Measurements from ENCODE around the gene TANC2. TPM values are rescaled to one million over a fixed set of nuclear protein-coding genes. Genes with fewer than 3 reads are reported as not detected.

TANC2 gene
- total RNA-seq, 1 experiment from 2014 or later: 29.9 TPM

- intact Hi-C loops (cut with micrococcal nuclease; ENCODE audit: unreplicated experiment): no loop called here
- Mint-ChIP-seq H3K27ac (ENCODE audit: unreplicated experiment) (no peak overlapping the region), H3K4me1 (ENCODE audit: low read depth, unreplicated experiment) (peaks cover 1% of the 10 kb centered on the region), H3K27me3 (ENCODE audit: unreplicated experiment) (no peaks in the 10 kb centered on the region), H3K9me3 (ENCODE audit: low read depth, unreplicated experiment) (no peaks in the 10 kb centered on the region), H3K4me3 (ENCODE audit: low read depth, unreplicated experiment) (no peak overlapping the region), H3K36me3 (ENCODE audit: insufficient read depth, unreplicated experiment) (no peaks in the 10 kb centered on the region)
- BruUV-seq (replicated peaks): no TSS peak
- no peak for TF ChIP-seq CTCF (IDR thresholded peaks at IDR 0.05; ENCODE audit: unreplicated experiment)
- no peak for DNase-seq
- CTCF ChIA-PET: no interaction called here
These were observed 36.7 kb upstream of the TANC2 start for GRCh38 chr17:62929320-62929719.

- intact Hi-C loops (cut with micrococcal nuclease; ENCODE audit: unreplicated experiment): no loop called here
- Mint-ChIP-seq H3K36me3 (ENCODE audit: insufficient read depth, unreplicated experiment) (no peaks in the 10 kb centered on the region), H3K27ac (ENCODE audit: unreplicated experiment) (no peak overlapping the region), H3K9me3 (ENCODE audit: low read depth, unreplicated experiment) (no peaks in the 10 kb centered on the region), H3K4me3 (ENCODE audit: low read depth, unreplicated experiment) (no peak overlapping the region), H3K27me3 (ENCODE audit: unreplicated experiment) (no peaks in the 10 kb centered on the region), H3K4me1 (ENCODE audit: low read depth, unreplicated experiment) (no peaks in the 10 kb centered on the region)
- TF ChIP-seq CTCF (IDR thresholded peaks at IDR 0.05; ENCODE audit: unreplicated experiment): no peak
- DNase-seq: no peak
- BruUV-seq (replicated peaks): no TSS peak
- CTCF ChIA-PET: interaction anchor here (0.7 kb wide), 1 partner anchor 8 kb away, joined by 4 read pairs; no protein-coding TSS in a partner anchor
These were observed 34.9 kb upstream of the TANC2 start for GRCh38 chr17:62931101-62931500.

- no peak overlapping the region for H3K27ac Mint-ChIP-seq (ENCODE audit: unreplicated experiment)
- H3K4me3 Mint-ChIP-seq (ENCODE audit: low read depth, unreplicated experiment): no peak overlapping the region
- CTCF ChIA-PET: interaction anchor here (0.6 kb wide), 1 partner anchor 270 kb away, joined by 3 read pairs; no protein-coding TSS in a partner anchor
- H3K27me3 Mint-ChIP-seq (ENCODE audit: unreplicated experiment): no peaks in the 10 kb centered on the region
- no TSS peak for BruUV-seq (replicated peaks)
- no peaks in the 10 kb centered on the region for H3K4me1 Mint-ChIP-seq (ENCODE audit: low read depth, unreplicated experiment)
- intact Hi-C loops (cut with micrococcal nuclease; ENCODE audit: unreplicated experiment): no loop called here
- DNase-seq: no peak
- H3K36me3 Mint-ChIP-seq (ENCODE audit: insufficient read depth, unreplicated experiment): no peaks in the 10 kb centered on the region
- no peaks in the 10 kb centered on the region for H3K9me3 Mint-ChIP-seq (ENCODE audit: low read depth, unreplicated experiment)
- no peak for TF ChIP-seq CTCF (IDR thresholded peaks at IDR 0.05; ENCODE audit: unreplicated experiment)
These were observed 32.3 kb upstream of the TANC2 start for GRCh38 chr17:62933501-62934385.

GRCh38 chr17:62935098-62935497, 30.9 kb upstream of the TANC2 start:
- no peak for DNase-seq
- intact Hi-C loops (cut with micrococcal nuclease; ENCODE audit: unreplicated experiment): no loop called here
- Mint-ChIP-seq H3K36me3 (ENCODE audit: insufficient read depth, unreplicated experiment) (no peaks in the 10 kb centered on the region), H3K9me3 (ENCODE audit: low read depth, unreplicated experiment) (peaks cover 2% of the 10 kb centered on the region), H3K27me3 (ENCODE audit: unreplicated experiment) (no peaks in the 10 kb centered on the region), H3K4me3 (ENCODE audit: low read depth, unreplicated experiment) (no peak overlapping the region), H3K27ac (ENCODE audit: unreplicated experiment) (no peak overlapping the region), H3K4me1 (ENCODE audit: low read depth, unreplicated experiment) (no peaks in the 10 kb centered on the region)
- CTCF ChIA-PET: interaction anchor here (0.6 kb wide), 1 partner anchor 83 kb away, joined by 5 read pairs; no protein-coding TSS in a partner anchor
- no peak for TF ChIP-seq CTCF (IDR thresholded peaks at IDR 0.05; ENCODE audit: unreplicated experiment)
- BruUV-seq (replicated peaks): no TSS peak

Data from Calu3 (cell line).